Activated CD4-positive, alpha-beta T cell treated with anti-CD3 and anti-CD28 coated beads for 24 hours (primary cell): Measurements from ENCODE around the gene DYNLT5.
"Not testable (repeated sequence)": the region's sequence is repeated elsewhere in the genome, so short reads cannot be mapped to it uniquely, and the experiment has no call there.

Source experiments
- DNase-seq, 2 donors: peaks; one replicate each; pipeline ENCODE4 v3.0.0-alpha.2; 2020; ENCODE audit warnings: low read depth in 2 of 2

Gene DYNLT5

GRCh38 chr1:66750577-66750976 lies 1.7 kb upstream of the DYNLT5 start:
- no peak for DNase-seq

- no peak for DNase-seq
Observed at GRCh38 chr1:66751160-66751559, 1.1 kb upstream of the DYNLT5 start.

- DNase-seq = no peak
Observed at GRCh38 chr1:66752671-66753371, 562 bp downstream of the DYNLT5 start.

GRCh38 chr1:66757722-66758240 lies 5.5 kb downstream of the DYNLT5 start:
- no peak for DNase-seq

- no peak for DNase-seq
Observed at GRCh38 chr1:66758241-66758755, 6.0 kb downstream of the DYNLT5 start.

GRCh38 chr1:66760506-66760905 lies 8.2 kb downstream of the DYNLT5 start:
- no peak for DNase-seq

- no peak for DNase-seq
Observed at GRCh38 chr1:66761221-66761620, 9.0 kb downstream of the DYNLT5 start.

- peak; percentile 27 to 56 for DNase-seq
Observed at GRCh38 chr1:66764994-66765578, 12.8 kb downstream of the DYNLT5 start.

- DNase-seq = no peak
Observed at GRCh38 chr1:66767626-66768025, 15.4 kb downstream of the DYNLT5 start.

- DNase-seq = no peak
Observed at GRCh38 chr1:66768965-66769364, 16.7 kb downstream of the DYNLT5 start.

- DNase-seq = no peak
Observed at GRCh38 chr1:66769512-66770229, 17.4 kb downstream of the DYNLT5 start.

- no peak for DNase-seq
Observed at GRCh38 chr1:66770240-66770639, 18.0 kb downstream of the DYNLT5 start.

- no peak for DNase-seq
Observed at GRCh38 chr1:66770694-66771093, 18.4 kb downstream of the DYNLT5 start.

- no peak for DNase-seq
Observed at GRCh38 chr1:66773227-66773626, 21.0 kb downstream of the DYNLT5 start.

- no peak for DNase-seq
Observed at GRCh38 chr1:66774438-66774837, 22.2 kb downstream of the DYNLT5 start.

- no peak for DNase-seq
Observed at GRCh38 chr1:66775646-66776045, 23.4 kb downstream of the DYNLT5 start.

- DNase-seq = no peak
Observed at GRCh38 chr1:66777831-66778230, 25.6 kb downstream of the DYNLT5 start.

GRCh38 chr1:66778266-66778665 lies 26.0 kb downstream of the DYNLT5 start:
- DNase-seq = no peak

GRCh38 chr1:66778969-66779368 lies 26.7 kb downstream of the DYNLT5 start:
- DNase-seq = no peak

GRCh38 chr1:66779475-66780078 lies 27.3 kb downstream of the DYNLT5 start:
- no peak for DNase-seq

- DNase-seq = not testable (repeated sequence)
Observed at GRCh38 chr1:66785800-66786199, 33.5 kb downstream of the DYNLT5 start.

GRCh38 chr1:66787641-66788040 lies 35.4 kb downstream of the DYNLT5 start:
- DNase-seq = no peak
